ENCODE measurements around the gene FNDC11. TPM values are rescaled to one million over a fixed set of nuclear protein-coding genes. Genes with fewer than 3 reads are reported as not detected.

The FNDC11 gene
- total RNA-seq, 2 donors from 2014 or later = 1.8 to 12.1 TPM

DNA sequence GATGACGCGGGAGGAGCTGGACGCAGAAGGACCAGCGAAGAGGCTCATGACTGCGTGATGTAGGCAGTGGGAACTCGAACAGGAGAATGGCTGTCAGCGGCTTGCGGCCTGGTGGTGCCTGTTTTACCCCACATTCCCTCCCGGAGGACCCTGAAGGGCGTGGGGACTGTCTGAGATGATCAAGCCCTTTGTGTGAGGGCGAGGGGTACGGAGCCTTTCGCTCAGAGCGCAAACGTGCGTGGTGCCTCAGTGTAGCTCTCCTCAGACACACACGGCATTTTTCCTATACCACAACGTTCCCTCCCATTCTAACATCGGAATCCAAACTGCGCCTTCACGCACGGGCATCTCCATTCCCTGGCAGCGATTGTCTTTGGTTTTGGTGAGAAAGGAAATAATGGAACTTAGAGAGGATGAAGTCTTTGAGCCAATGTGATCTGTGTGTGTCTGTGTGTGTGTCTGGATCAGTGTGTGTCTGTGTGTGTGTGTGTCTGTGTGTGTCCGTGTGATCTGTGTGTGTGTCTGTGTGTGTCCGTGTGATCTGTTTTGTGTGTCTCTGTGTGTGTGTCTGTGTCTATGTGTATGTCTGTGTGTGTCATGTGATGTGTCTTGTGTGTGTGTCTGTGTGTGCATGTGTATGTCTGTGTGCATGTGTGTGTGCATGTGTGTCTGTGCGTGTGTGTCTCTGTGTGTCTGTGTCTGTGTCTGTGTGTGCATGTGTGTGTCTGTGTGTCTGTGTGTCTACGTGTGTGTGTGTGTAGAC is 22.1 kb upstream of the FNDC11 start:
- intact Hi-C loops (cut with DNase I) = loop anchor here (10.0 kb wide), 1 partner anchor 333 kb away; the partner anchor contains the start of genes ABHD16B and TPD52L2
- Histone ChIP-seq H3K36me3 (no peaks in the 10 kb centered on the region), H3K4me1 (replicated peaks) (peaks cover 5% of the 10 kb centered on the region), H3K9me3 (no peaks in the 10 kb centered on the region), H3K27ac (no peak overlapping the region), H3K27me3 (replicated peaks; ENCODE audit: insufficient read depth) (no peaks in the 10 kb centered on the region), H3K4me3 (no peak overlapping the region)
- WGBS = 81% methylated on average over 27 of the region's 27 CpGs
- TF ChIP-seq POLR2A (IDR thresholded peaks at IDR 0.05) = no peak
- TF ChIP-seq POLR2AphosphoS5 (IDR thresholded peaks at IDR 0.05) = no peak
- TF ChIP-seq, protein P1, sequence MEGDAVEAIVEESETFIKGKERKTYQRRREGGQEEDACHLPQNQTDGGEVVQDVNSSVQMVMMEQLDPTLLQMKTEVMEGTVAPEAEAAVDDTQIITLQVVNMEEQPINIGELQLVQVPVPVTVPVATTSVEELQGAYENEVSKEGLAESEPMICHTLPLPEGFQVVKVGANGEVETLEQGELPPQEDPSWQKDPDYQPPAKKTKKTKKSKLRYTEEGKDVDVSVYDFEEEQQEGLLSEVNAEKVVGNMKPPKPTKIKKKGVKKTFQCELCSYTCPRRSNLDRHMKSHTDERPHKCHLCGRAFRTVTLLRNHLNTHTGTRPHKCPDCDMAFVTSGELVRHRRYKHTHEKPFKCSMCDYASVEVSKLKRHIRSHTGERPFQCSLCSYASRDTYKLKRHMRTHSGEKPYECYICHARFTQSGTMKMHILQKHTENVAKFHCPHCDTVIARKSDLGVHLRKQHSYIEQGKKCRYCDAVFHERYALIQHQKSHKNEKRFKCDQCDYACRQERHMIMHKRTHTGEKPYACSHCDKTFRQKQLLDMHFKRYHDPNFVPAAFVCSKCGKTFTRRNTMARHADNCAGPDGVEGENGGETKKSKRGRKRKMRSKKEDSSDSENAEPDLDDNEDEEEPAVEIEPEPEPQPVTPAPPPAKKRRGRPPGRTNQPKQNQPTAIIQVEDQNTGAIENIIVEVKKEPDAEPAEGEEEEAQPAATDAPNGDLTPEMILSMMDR (IDR thresholded peaks at IDR 0.05) = no peak
- DNase-seq (ENCODE audit: low spot score) = no peak

DNA sequence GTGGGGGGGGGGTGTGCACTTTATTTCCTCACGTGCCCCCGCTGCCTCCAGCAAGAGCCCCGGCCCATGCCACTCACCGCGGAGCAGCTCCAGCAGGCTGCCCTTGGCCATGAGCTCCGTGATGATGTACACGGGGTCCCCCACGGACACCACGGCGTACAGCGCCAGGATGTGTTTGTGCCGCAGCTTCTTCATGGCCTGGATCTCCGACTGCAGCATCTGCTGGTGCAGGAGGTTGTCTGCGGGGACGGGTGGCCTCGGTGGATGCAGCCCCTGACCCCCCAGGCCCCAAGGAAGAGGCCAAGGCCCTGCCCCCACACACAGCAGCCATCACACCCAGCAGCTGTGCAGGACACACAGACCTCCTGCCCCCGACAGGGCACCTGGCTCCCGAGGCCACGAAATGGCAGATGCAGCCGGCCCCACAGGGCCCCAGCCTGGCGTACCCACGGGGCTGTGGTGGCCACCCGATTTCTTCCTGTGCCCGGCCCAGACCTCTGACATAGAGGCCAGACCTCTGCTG is 21.4 kb upstream of the FNDC11 start:
- no peak overlapping the region for H3K4me3 ChIP-seq
- H3K27me3 ChIP-seq (replicated peaks; ENCODE audit: insufficient read depth) = no peaks in the 10 kb centered on the region
- intact Hi-C loops (cut with DNase I) = loop anchor here (10.0 kb wide), 1 partner anchor 332 kb away; the partner anchor contains the start of genes ABHD16B and TPD52L2
- peaks cover 5% of the 10 kb centered on the region for H3K4me1 ChIP-seq (replicated peaks)
- H3K27ac ChIP-seq = no peak overlapping the region
- H3K36me3 ChIP-seq = no peaks in the 10 kb centered on the region
- WGBS = 75% methylated on average over 23 of the region's 24 CpGs
- no peak for TF ChIP-seq POLR2A (IDR thresholded peaks at IDR 0.05)
- TF ChIP-seq, protein P1 (IDR thresholded peaks at IDR 0.05) = no peak
- TF ChIP-seq POLR2AphosphoS5 (IDR thresholded peaks at IDR 0.05) = no peak
- no peak for DNase-seq (ENCODE audit: low spot score)
- no peaks in the 10 kb centered on the region for H3K9me3 ChIP-seq

DNA sequence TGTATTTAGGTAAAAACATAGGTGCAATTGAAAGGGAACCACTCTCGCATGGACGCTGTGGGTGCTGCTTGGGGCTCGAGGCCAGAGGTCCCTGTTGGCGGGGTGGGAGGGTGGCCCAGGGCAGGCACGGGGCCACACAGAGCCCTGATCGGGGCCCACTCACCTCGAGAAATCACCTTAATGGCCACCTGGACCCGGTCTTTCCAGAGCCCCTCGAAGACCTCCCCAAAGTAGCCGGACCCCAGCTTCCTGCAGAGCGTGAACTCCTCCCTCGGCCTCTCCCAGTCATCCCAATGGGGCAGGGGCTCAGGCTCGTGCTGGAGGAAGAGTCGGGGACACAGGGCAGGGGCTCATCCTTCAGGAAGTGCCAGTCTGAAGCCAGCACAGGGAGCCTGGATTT is 20.6 kb upstream of the FNDC11 start:
- intact Hi-C loops (cut with DNase I) = loop anchor here (10.0 kb wide), 1 partner anchor 331 kb away; the partner anchor contains the start of genes ABHD16B and TPD52L2
- no peak for TF ChIP-seq POLR2A (IDR thresholded peaks at IDR 0.05)
- TF ChIP-seq, protein P1 (IDR thresholded peaks at IDR 0.05) = no peak
- no peak for TF ChIP-seq POLR2AphosphoS5 (IDR thresholded peaks at IDR 0.05)
- no peak overlapping the region for H3K27ac ChIP-seq
- H3K27me3 ChIP-seq (replicated peaks; ENCODE audit: insufficient read depth) = no peaks in the 10 kb centered on the region
- no peak overlapping the region for H3K4me3 ChIP-seq
- peaks cover 5% of the 10 kb centered on the region for H3K4me1 ChIP-seq (replicated peaks)
- DNase-seq (ENCODE audit: low spot score) = no peak
- no peaks in the 10 kb centered on the region for H3K36me3 ChIP-seq
- H3K9me3 ChIP-seq = no peaks in the 10 kb centered on the region
- 81% methylated on average over 14 of the region's 14 CpGs for WGBS

DNA sequence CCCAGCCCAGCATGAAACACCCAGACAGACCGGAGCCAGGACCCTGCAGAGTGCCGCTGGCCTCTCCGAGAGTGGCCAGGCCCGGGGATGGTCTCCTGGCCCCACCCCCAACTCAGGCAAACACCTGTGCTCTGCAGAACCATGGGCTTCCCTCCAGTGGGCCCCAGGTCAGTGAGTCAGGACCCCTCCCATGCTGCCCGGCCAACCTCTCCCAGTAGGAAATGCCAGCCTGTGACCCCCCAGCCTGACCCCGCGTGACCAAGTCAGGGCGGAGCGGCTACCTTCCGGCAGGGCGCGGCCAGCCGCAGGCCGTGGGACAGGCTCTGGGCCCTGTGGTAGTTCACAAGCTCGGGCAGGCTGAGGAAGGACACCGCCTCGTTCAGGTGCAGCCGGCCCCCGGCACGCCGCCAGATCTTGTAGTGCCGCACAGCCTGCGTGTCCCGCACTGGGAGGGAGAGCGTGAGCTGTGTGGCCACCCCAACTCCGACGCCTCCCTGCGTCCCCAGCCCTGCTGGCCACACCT is 20.0 kb upstream of the FNDC11 start:
- peak; percentile 52 for DNase-seq (ENCODE audit: low spot score)
- Histone ChIP-seq H3K9me3 (no peaks in the 10 kb centered on the region), H3K27me3 (replicated peaks; ENCODE audit: insufficient read depth) (no peaks in the 10 kb centered on the region), H3K27ac (no peak overlapping the region), H3K36me3 (no peaks in the 10 kb centered on the region), H3K4me3 (no peak overlapping the region), H3K4me1 (replicated peaks) (peaks cover 5% of the 10 kb centered on the region)
- WGBS = 33% methylated on average over 16 of the region's 28 CpGs
- intact Hi-C loops (cut with DNase I) = loop anchor here (10.0 kb wide), 1 partner anchor 331 kb away; the partner anchor contains the start of genes ABHD16B and TPD52L2
- TF ChIP-seq POLR2A (IDR thresholded peaks at IDR 0.05) (peak; percentile 60), POLR2AphosphoS5 (IDR thresholded peaks at IDR 0.05) (peak; percentile 18)
- TF ChIP-seq, protein P1 (IDR thresholded peaks at IDR 0.05) = peak in 1 of 4 experiments; percentile 18

Data from prostate gland (tissue), 2 donors.